ENCODE measurements around the gene FUOM.

- TF ChIP-seq CTCF (IDR thresholded peaks at IDR 0.05) (no peak), POLR2A (IDR thresholded peaks at IDR 0.05; ENCODE audit: low read depth) (no peak), POLR2AphosphoS5 (IDR thresholded peaks at IDR 0.05) (no peak), EP300 (IDR thresholded peaks at IDR 0.05) (no peak)
Observed at GRCh38 chr10:133344236-133344635, 13.6 kb downstream of the FUOM start.

All from esophagus muscularis mucosa (tissue), 4 donors.